Measurements from ENCODE around the gene FHDC1.

FHDC1 gene

GRCh38 chr4:153028535-153028934, 92.4 kb downstream of the FHDC1 start:
- CTCF ChIA-PET = interaction anchor here (0.8 to 1.0 kb wide), 2 partner anchors 18 to 97 kb away, joined by 3 read pairs; no protein-coding TSS in a partner anchor
- TF ChIP-seq CTCF (IDR thresholded peaks at IDR 0.05; ENCODE audit: control extremely low read depth, extremely low read depth, low read depth, missing control alignments) = no peak
- DNase-seq (ENCODE audit: extremely low spot score) = no peak
- POLR2A ChIA-PET = interaction anchor here (0.6 kb wide), 1 partner anchor 13 kb away, joined by 4 read pairs; no protein-coding TSS in a partner anchor

Data from GM10248 (cell line).